ENCODE data around the gene PTCH1. TPM values are rescaled to one million over a fixed set of nuclear protein-coding genes. Genes with fewer than 3 reads are reported as not detected.

The PTCH1 gene
- polyA plus RNA-seq, 1 donor (not counting 4 experiments of a cell fraction or from before 2014, with no cell fraction given) = 1.7 TPM

DNA sequence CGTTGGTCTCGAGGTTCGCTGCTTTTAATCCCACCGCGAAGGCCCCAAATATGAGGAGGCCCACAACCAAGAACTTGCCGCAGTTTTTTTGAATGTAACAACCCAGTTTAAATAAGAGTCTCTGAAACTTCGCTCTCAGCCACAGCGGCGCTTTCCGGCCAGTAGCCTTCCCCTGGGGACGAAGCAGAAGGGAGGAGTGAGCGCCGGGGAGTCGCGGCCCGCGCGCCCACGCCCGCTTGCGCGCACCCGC lies 10.4 kb downstream of the PTCH1 start:
- Histone ChIP-seq H3K4me2 (ENCODE audit: control insufficient read depth, extremely low read depth, insufficient read depth, low read depth, low read length) (peak overlapping the region; percentile 98), H3K9me1 (ENCODE audit: control insufficient read depth, extremely low read depth, insufficient read depth, low read length) (no peaks in the 10 kb centered on the region), H3K9ac (ENCODE audit: control insufficient read depth, extremely low read depth, insufficient read depth, low read length) (peak overlapping the region; percentile 81), H3K9me3 (ENCODE audit: control insufficient read depth, low read depth, low read length) (no peaks in the 10 kb centered on the region), H3K27me3 (ENCODE audit: control insufficient read depth, extremely low read depth, insufficient read depth, low read length) (no peaks in the 10 kb centered on the region), H3K27ac (ENCODE audit: control insufficient read depth, insufficient read depth, low read length) (peak overlapping the region; percentile 32), H3K4me1 (ENCODE audit: control insufficient read depth, extremely low read depth, insufficient read depth, low read length) (peaks cover 11% of the 10 kb centered on the region), H2AFZ (ENCODE audit: control insufficient read depth, low read length) (peak overlapping the region; percentile 90), H3K36me3 (ENCODE audit: control insufficient read depth in 2 of 2, extremely low read depth in 1 of 2, insufficient read depth in 2 of 2, low read length in 2 of 2) (no peaks in the 10 kb centered on the region), H4K20me1 (ENCODE audit: control insufficient read depth, extremely low read depth, insufficient read depth, low read length) (no peaks in the 10 kb centered on the region), H3K79me2 (ENCODE audit: control insufficient read depth, insufficient read depth, low read length) (no peaks in the 10 kb centered on the region), H3K4me3 (ENCODE audit: control insufficient read depth in 2 of 3, extremely low read depth in 1 of 3, insufficient read depth in 2 of 3, low read depth in 1 of 3, low read length in 3 of 3) (peak overlapping the region; percentile 73 to 95 (median 91))
- no peak for TF ChIP-seq CTCF (optimal IDR thresholded peaks at IDR 0.05 in 1 of 3, IDR thresholded peaks at IDR 0.05 in 1 of 3, conservative IDR thresholded peaks at IDR 0.05 in 1 of 3; ENCODE audit: extremely low read depth in 1 of 3, insufficient read depth in 2 of 3, low read length in 3 of 3)
- dilution Hi-C loops (cut with MboI; ENCODE audit: extremely low pct_ligation_motif_present, low sequenced_read_pairs) = no loop called here
- FAIRE-seq (no peak), DNase-seq (ENCODE audit: low read depth, low spot score) (no peak)

GRCh38 chr9:95505717-95506427 lies 10.9 kb downstream of the PTCH1 start:
- H3K4me3 ChIP-seq (ENCODE audit: control insufficient read depth in 2 of 3, extremely low read depth in 1 of 3, insufficient read depth in 2 of 3, low read depth in 1 of 3, low read length in 3 of 3) = peak overlapping the region; percentile 73 to 95 (median 91)
- TF ChIP-seq CTCF (optimal IDR thresholded peaks at IDR 0.05 in 1 of 3, IDR thresholded peaks at IDR 0.05 in 1 of 3, conservative IDR thresholded peaks at IDR 0.05 in 1 of 3; ENCODE audit: extremely low read depth in 1 of 3, insufficient read depth in 2 of 3, low read length in 3 of 3) (no peak), EZH2 (IDR thresholded peaks at IDR 0.05; ENCODE audit: low read length) (no peak)
- DNase-seq (ENCODE audit: low read depth, low spot score) = no peak

More at GRCh38 chr9:95505717-95506427, 10.9 kb downstream of the PTCH1 start:
- dilution Hi-C loops (cut with MboI; ENCODE audit: extremely low pct_ligation_motif_present, low sequenced_read_pairs) = no loop called here
- H3K36me3 ChIP-seq (ENCODE audit: control insufficient read depth in 2 of 2, extremely low read depth in 1 of 2, insufficient read depth in 2 of 2, low read length in 2 of 2) = no peaks in the 10 kb centered on the region
- no peaks in the 10 kb centered on the region for H3K9me3 ChIP-seq (ENCODE audit: control insufficient read depth, low read depth, low read length)
- peak overlapping the region; percentile 32 for H3K27ac ChIP-seq (ENCODE audit: control insufficient read depth, insufficient read depth, low read length)
- peak overlapping the region; percentile 98 for H3K4me2 ChIP-seq (ENCODE audit: control insufficient read depth, extremely low read depth, insufficient read depth, low read depth, low read length)
- H3K4me1 ChIP-seq (ENCODE audit: control insufficient read depth, extremely low read depth, insufficient read depth, low read length) = peaks cover 11% of the 10 kb centered on the region
- no peaks in the 10 kb centered on the region for H4K20me1 ChIP-seq (ENCODE audit: control insufficient read depth, extremely low read depth, insufficient read depth, low read length)
- no peaks in the 10 kb centered on the region for H3K9me1 ChIP-seq (ENCODE audit: control insufficient read depth, extremely low read depth, insufficient read depth, low read length)
- peak overlapping the region; percentile 81 for H3K9ac ChIP-seq (ENCODE audit: control insufficient read depth, extremely low read depth, insufficient read depth, low read length)
- H3K79me2 ChIP-seq (ENCODE audit: control insufficient read depth, insufficient read depth, low read length) = no peaks in the 10 kb centered on the region
- no peaks in the 10 kb centered on the region for H3K27me3 ChIP-seq (ENCODE audit: control insufficient read depth, extremely low read depth, insufficient read depth, low read length)
- H2AFZ ChIP-seq (ENCODE audit: control insufficient read depth, low read length) = peak overlapping the region; percentile 16
- no peak for FAIRE-seq

Measured in keratinocyte (primary cell).